GM23338 (cell line): ENCODE measurements around the gene DEFB127. TPM values are rescaled to one million over a fixed set of nuclear protein-coding genes. Genes with fewer than 3 reads are reported as not detected.

Source experiments
- ATAC-seq: fragments of 200-7000 bp; cut with Tn5 transposase; 3 replicates; pipeline ENCODE4 v1.9.1; 2020
- DNase-seq: peaks from one replicate; pipeline ENCODE4 v3.0.0-alpha.2; 2015; ENCODE audit warnings: low spot score
- H2AFZ ChIP-seq: fragments of 200-600 bp; sonication (generic); 2 replicates; pipeline ENCODE4 v1.8.0; 2016; ENCODE audit warnings: antibody characterized with exemption, mild to moderate bottlenecking, moderate library complexity
- H3F3A ChIP-seq: fragments of 200-600 bp; sonication (generic); replicated peaks from 2 replicates; pipeline ENCODE4 v1.8.0; 2017; ENCODE audit warnings: antibody characterized with exemption, mixed run types, low read depth
- H3K27ac ChIP-seq: fragments of 200-600 bp; sonication (generic); 2 replicates; pipeline ENCODE4 v1.6.1; 2016; ENCODE audit warnings: low read depth
- H3K27me3 ChIP-seq: fragments of 200-600 bp; sonication (generic); 2 replicates; pipeline ENCODE4 v1.8.0; 2016; ENCODE audit warnings: mild to moderate bottlenecking, mixed run types, moderate library complexity; ENCODE audit not compliant: insufficient read depth
- H3K36me3 ChIP-seq: fragments of 200-600 bp; sonication (generic); 2 replicates; pipeline ENCODE4 v1.8.0; 2016; ENCODE audit warnings: mild to moderate bottlenecking; ENCODE audit not compliant: insufficient read depth
- H3K4me1 ChIP-seq: fragments of 200-600 bp; sonication (generic); 2 replicates; pipeline ENCODE4 v1.8.0; 2016; ENCODE audit warnings: mild to moderate bottlenecking, moderate library complexity; ENCODE audit not compliant: insufficient read depth
- H3K4me2 ChIP-seq: fragments of 200-600 bp; sonication (generic); 2 replicates; pipeline ENCODE4 v1.7.1; 2017; ENCODE audit warnings: mixed run types
- H3K4me3 ChIP-seq: fragments of 200-600 bp; sonication (generic); 2 replicates; pipeline ENCODE4 v1.6.1; 2016; ENCODE audit warnings: mixed run types
- H3K79me2 ChIP-seq: fragments of 200-600 bp; sonication (generic); replicated peaks from 2 replicates; pipeline ENCODE4 v1.8.0; 2017; ENCODE audit warnings: mild to moderate bottlenecking; ENCODE audit not compliant: insufficient read depth
- H3K9me2 ChIP-seq: fragments of 200-600 bp; sonication (generic); 2 replicates; pipeline ENCODE4 v1.8.0; 2017; ENCODE audit not compliant: insufficient read depth
- H4K20me1 ChIP-seq: fragments of 200-600 bp; sonication (generic); replicated peaks from 2 replicates; pipeline ENCODE4 v1.8.0; 2017; ENCODE audit warnings: mild to moderate bottlenecking; ENCODE audit not compliant: insufficient read depth
- H3K27ac Mint-ChIP-seq: 2 replicates; pipeline ENCODE4 v1.8.0; 2020; ENCODE audit warnings: inconsistent platforms, mild to moderate bottlenecking, moderate library complexity, mixed read lengths
- H3K27me3 Mint-ChIP-seq: 3 replicates; pipeline ENCODE4 v1.8.0; 2022; ENCODE audit warnings: low read depth, mild to moderate bottlenecking, moderate library complexity, mixed read lengths, inconsistent platforms; ENCODE audit not compliant: insufficient read depth, poor library complexity
- H3K36me3 Mint-ChIP-seq: 3 replicates; pipeline ENCODE4 v1.8.0; 2021; ENCODE audit warnings: low read depth, mild to moderate bottlenecking, inconsistent platforms, moderate library complexity, mixed read lengths
- H3K4me1 Mint-ChIP-seq: 3 replicates; pipeline ENCODE4 v1.8.0; 2020; ENCODE audit warnings: mild to moderate bottlenecking, inconsistent platforms, mixed read lengths
- H3K4me3 Mint-ChIP-seq: 3 replicates; pipeline ENCODE4 v1.8.0; 2021; ENCODE audit warnings: moderate library complexity, mild to moderate bottlenecking, inconsistent platforms, mixed read lengths
- H3K9me3 Mint-ChIP-seq: 3 replicates; pipeline ENCODE4 v1.8.0; 2020; ENCODE audit warnings: moderate library complexity, mild to moderate bottlenecking, inconsistent platforms, mixed read lengths
- CREB1 ChIP-seq: fragments of 250-450 bp; sonication (Bioruptor Pico); IDR thresholded peaks from 2 replicates; pipeline ENCODE4 v1.5.0; 2020; ENCODE audit warnings: low read depth, mild to moderate bottlenecking, moderate library complexity
- CTCF ChIP-seq, 2 experiments: fragments of 200-600 bp in 1 of 2; sonication (generic) in 1 of 2; conservative IDR thresholded peaks; 2 replicates each; pipeline versions ENCODE4 v1.5.1 to v1.6.1; 2016 to 2017; ENCODE audit warnings: antibody characterized with exemption in 2 of 2, low read depth in 2 of 2, mild to moderate bottlenecking in 2 of 2, moderate library complexity in 1 of 2
- ETS1 ChIP-seq: IDR thresholded peaks from 2 replicates; pipeline ENCODE4 v1.6.1; 2016; ENCODE audit warnings: antibody characterized with exemption
- EZH2phosphoT487 ChIP-seq: fragments of 200-600 bp; sonication (generic); IDR thresholded peaks from one replicate; pipeline ENCODE4 v1.8.1; 2018; ENCODE audit warnings: antibody characterized with exemption; ENCODE audit not compliant: unreplicated experiment
- POLR2AphosphoS5 ChIP-seq: IDR thresholded peaks from 2 replicates; pipeline ENCODE4 v1.6.1; 2016; ENCODE audit warnings: antibody characterized with exemption, low read depth
- REST ChIP-seq: IDR thresholded peaks from one replicate; pipeline ENCODE4 v1.6.1; 2018; ENCODE audit warnings: antibody characterized with exemption; ENCODE audit not compliant: unreplicated experiment
- STAT1 ChIP-seq: IDR thresholded peaks from one replicate; pipeline ENCODE4 v1.6.1; 2016; ENCODE audit warnings: antibody characterized with exemption; ENCODE audit not compliant: unreplicated experiment
- ZNF114 ChIP-seq: fragments of 250-450 bp; sonication (Bioruptor Pico); IDR thresholded peaks from 2 replicates; pipeline ENCODE4 v1.5.0; 2020; ENCODE audit warnings: mild to moderate bottlenecking, moderate library complexity
- ZNF331 ChIP-seq: fragments of 250-450 bp; sonication (Bioruptor Pico); IDR thresholded peaks from 2 replicates; pipeline ENCODE4 v1.5.0; 2020; ENCODE audit warnings: low read depth, mild to moderate bottlenecking, moderate library complexity
- polyA plus RNA-seq: library from polyadenylated mRNA; unstranded; fragments of >200 nt; fragmentation: Nextera tagmentation; extraction: Ambion mirVana; gene quantifications from 2 replicates; pipeline ENCODE4 v1.2.1, GENCODE V29; 2016
- total RNA-seq: library from RNA; depleted of rRNA; stranded (reverse); fragments of >200 nt; shearing (Covaris generic); gene quantifications from 2 replicates; pipeline ENCODE4 v1.2.3, GENCODE V29; 2014

Gene DEFB127
- total and polyA plus RNA-seq, 2 experiments from 2014 or later = not detected

DNA sequence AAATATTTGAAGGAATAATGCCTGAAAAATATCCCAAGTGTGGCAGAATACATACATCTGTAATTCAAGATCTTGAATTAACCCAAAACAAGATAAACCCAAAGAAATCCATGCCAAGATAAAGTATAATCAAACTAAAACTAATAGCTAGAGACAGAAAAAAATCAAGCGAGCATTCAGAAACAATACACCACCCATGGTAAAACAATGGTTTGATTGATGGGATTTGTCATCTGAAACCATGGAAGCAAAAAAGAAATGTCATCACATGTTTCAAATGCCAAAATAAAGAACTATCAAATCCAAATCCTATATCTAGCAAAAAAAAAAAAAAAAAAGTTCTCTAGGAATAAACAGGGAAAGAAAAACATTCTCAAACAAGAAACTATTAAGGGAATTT is 5.1 kb upstream of the DEFB127 start:
- peaks cover 6% of the 10 kb centered on the region for H3K27me3 Mint-ChIP-seq
- Histone ChIP-seq H3K27me3 (peaks cover 1% of the 10 kb centered on the region; the same call in 1 of the 2 replicates), H3K27ac (no peak overlapping the region)

DNA sequence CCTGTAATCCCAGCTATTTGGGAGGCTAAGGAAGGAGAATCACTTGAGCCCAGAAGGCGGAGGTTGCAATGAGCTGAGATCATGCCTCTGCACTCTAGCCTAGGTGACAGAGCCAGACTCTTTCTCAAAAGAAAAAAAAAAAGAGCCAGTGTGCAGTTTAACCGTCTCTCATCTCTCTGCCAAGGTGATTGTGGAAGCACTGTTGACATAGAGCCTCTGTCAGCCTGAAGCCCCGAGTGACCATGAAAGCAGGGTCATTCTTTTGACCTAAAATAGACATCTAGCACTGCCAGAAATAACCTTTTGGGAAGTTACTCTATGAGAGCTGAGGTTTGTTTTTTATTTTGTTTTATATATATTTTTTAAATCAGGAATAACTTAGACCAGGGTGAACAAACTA is 7.4 kb downstream of the DEFB127 start:
- H3K4me3 ChIP-seq = no peak overlapping the region
- H3K36me3 ChIP-seq = no peaks in the 10 kb centered on the region
- DNase-seq (no peak), ATAC-seq (no peak)
- TF ChIP-seq POLR2AphosphoS5 = no peak
- no peak for TF ChIP-seq ETS1
- no peak for TF ChIP-seq CREB1 (CRISPR knock-in tag)
- no peak for TF ChIP-seq ZNF331
- H3K27me3 Mint-ChIP-seq = no peaks in the 10 kb centered on the region
- no peaks in the 10 kb centered on the region for H3F3A ChIP-seq
- H3K4me1 ChIP-seq = no peaks in the 10 kb centered on the region
- H4K20me1 ChIP-seq = no peaks in the 10 kb centered on the region
- no peaks in the 10 kb centered on the region for H3K4me1 Mint-ChIP-seq
- H3K79me2 ChIP-seq = no peaks in the 10 kb centered on the region
- H3K36me3 Mint-ChIP-seq = no peaks in the 10 kb centered on the region
- H3K27ac ChIP-seq = no peak overlapping the region
- H3K9me3 Mint-ChIP-seq = no peaks in the 10 kb centered on the region
- H3K9me2 ChIP-seq = no peaks in the 10 kb centered on the region; the same call in 1 of the 2 replicates
- H2AFZ ChIP-seq = no peak overlapping the region
- H3K4me2 ChIP-seq = no peak overlapping the region
- no peak overlapping the region for H3K4me3 Mint-ChIP-seq
- no peak overlapping the region for H3K27ac Mint-ChIP-seq
- no peaks in the 10 kb centered on the region; the same call in 1 of the 2 replicates for H3K27me3 ChIP-seq

More for the DNA sequence above, 5.1 kb upstream of the DEFB127 start:
- TF ChIP-seq EZH2phosphoT487 (no peak), ZNF331 (no peak), CTCF (conservative IDR thresholded peaks at IDR 0.05; ENCODE audit: low read depth in 2 of 2) (no peak), ZNF114 (no peak)
- no peaks in the 10 kb centered on the region for H3K9me3 Mint-ChIP-seq
- Histone ChIP-seq H3F3A (no peaks in the 10 kb centered on the region), H3K79me2 (no peaks in the 10 kb centered on the region), H3K4me3 (no peak overlapping the region), H3K4me2 (no peak overlapping the region), H3K9me2 (peaks cover 6% of the 10 kb centered on the region; the same call in 1 of the 2 replicates), H3K36me3 (no peaks in the 10 kb centered on the region), H2AFZ (no peak overlapping the region), H4K20me1 (no peaks in the 10 kb centered on the region; the same call in 1 of the 2 replicates), H3K4me1 (no peaks in the 10 kb centered on the region)
- H3K36me3 Mint-ChIP-seq = no peaks in the 10 kb centered on the region
- no peak for DNase-seq
- no peak overlapping the region for H3K27ac Mint-ChIP-seq
- ATAC-seq = no peak
- no peaks in the 10 kb centered on the region for H3K4me1 Mint-ChIP-seq
- no peak overlapping the region for H3K4me3 Mint-ChIP-seq

DNA sequence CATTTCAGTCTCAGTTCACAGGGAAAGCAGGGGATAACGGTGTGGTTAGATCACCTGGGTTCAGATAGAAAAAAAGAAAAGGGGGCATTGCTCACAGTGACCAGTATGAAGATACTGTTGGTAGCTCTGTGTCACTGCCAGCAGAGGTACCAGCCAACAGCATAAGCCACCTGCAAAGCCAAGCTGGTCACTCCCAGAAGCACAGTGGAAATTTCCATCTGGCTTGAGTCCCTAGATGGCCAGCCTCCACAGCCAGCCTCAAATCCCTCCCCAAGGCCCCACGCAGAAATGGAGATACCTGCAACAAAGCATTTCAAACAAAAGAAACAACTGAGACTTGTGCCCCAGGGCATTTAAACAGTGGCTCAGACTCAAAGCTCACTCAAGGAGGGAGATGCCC is 11.6 kb downstream of the DEFB127 start:
- DNase-seq (no peak), ATAC-seq (no peak)
- H3K4me1 ChIP-seq = no peaks in the 10 kb centered on the region
- H3K4me2 ChIP-seq = no peak overlapping the region
- H3K9me2 ChIP-seq = no peaks in the 10 kb centered on the region
- no peak overlapping the region for H3K4me3 ChIP-seq
- Mint-ChIP-seq H3K27me3 (no peaks in the 10 kb centered on the region), H3K4me3 (no peak overlapping the region), H3K36me3 (no peaks in the 10 kb centered on the region), H3K27ac (no peak overlapping the region), H3K4me1 (no peaks in the 10 kb centered on the region), H3K9me3 (no peaks in the 10 kb centered on the region)
- no peaks in the 10 kb centered on the region for H4K20me1 ChIP-seq
- H2AFZ ChIP-seq = no peak overlapping the region
- no peaks in the 10 kb centered on the region for H3F3A ChIP-seq
- H3K79me2 ChIP-seq = no peaks in the 10 kb centered on the region
- no peaks in the 10 kb centered on the region; the same call in 1 of the 2 replicates for H3K27me3 ChIP-seq
- no peak overlapping the region for H3K27ac ChIP-seq
- no peaks in the 10 kb centered on the region for H3K36me3 ChIP-seq
- no peak for TF ChIP-seq POLR2AphosphoS5
- no peak for TF ChIP-seq CREB1 (CRISPR knock-in tag)
- TF ChIP-seq REST = no peak
- no peak for TF ChIP-seq ZNF114
- TF ChIP-seq CTCF (conservative IDR thresholded peaks at IDR 0.05; ENCODE audit: low read depth in 2 of 2) = no peak
- no peak for TF ChIP-seq ZNF331
- TF ChIP-seq STAT1 = no peak
- no peak for TF ChIP-seq EZH2phosphoT487
